Putamen (tissue), 1 donor: Measurements from ENCODE around the gene RPL7L1.
"Not testable (repeated sequence)": the region's sequence is repeated elsewhere in the genome, so short reads cannot be mapped to it uniquely, and the experiment has no call there.

ENCODE experiments used
- DNase-seq: peaks from one replicate; pipeline ENCODE4 v3.0.0-alpha.2; 2016; ENCODE audit warnings: low spot score

The RPL7L1 gene

GRCh38 chr6:42879372-42880239, at the start of gene RPL7L1:
RPL7L1 (plus strand) TSS chr6:42879616; CDS start chr6:42879911, 295 bp downstream.
- DNase-seq: peak; percentile 95

- DNase-seq: no peak
Observed at GRCh38 chr6:42831237-42831636, 48.2 kb upstream of the RPL7L1 start.

DNA sequence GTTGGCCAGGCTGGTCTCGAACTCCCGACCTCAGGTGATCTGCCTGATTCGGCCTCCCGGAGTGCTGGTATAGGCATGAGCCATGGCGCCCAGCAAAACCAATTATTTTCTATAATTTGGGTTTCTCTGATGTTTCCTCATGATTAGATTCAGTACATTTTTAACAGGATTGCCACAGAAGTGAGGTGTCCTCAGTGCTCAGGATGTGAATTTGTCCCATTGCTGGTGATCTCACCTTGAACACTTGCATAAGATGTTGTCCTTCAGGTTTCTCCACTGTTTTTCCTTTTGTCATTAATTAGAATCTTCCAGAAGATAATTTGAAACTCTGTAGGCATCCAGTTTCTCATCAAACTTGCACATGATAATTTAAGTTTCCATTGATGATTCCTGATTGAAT, 45.4 kb upstream of the RPL7L1 start:
- no peak for DNase-seq

GRCh38 chr6:42841844-42842584, 37.4 kb upstream of the RPL7L1 start:
- peak; percentile 72 for DNase-seq

- DNase-seq: no peak
Observed at GRCh38 chr6:42845327-42845694, 34.1 kb upstream of the RPL7L1 start.

GRCh38 chr6:42846505-42846904, 32.9 kb upstream of the RPL7L1 start:
- no peak for DNase-seq

- no peak for DNase-seq
Observed at GRCh38 chr6:42848700-42849099, 30.7 kb upstream of the RPL7L1 start.

GRCh38 chr6:42851599-42851998, 27.8 kb upstream of the RPL7L1 start:
- DNase-seq: no peak

- no peak for DNase-seq
Observed at GRCh38 chr6:42860036-42860435, 19.4 kb upstream of the RPL7L1 start.

DNA sequence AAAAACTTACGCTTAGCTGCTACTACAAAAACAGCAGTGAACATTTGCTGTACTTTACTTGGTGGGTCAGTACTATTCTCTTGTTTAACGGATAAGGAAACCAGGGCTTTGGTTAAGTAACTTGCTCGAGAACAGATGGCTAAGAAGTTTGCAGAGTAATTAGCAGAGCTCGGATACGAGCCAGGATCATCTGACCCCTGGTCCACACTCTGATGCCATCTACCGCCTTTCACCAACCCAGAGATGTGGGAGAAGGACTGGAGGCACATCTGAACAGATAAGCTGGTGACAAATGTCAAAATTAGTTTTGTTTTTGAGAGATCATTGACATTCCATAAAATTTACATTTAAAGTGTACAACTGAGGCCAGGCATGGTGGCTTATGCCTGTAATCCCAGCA, 18.9 kb upstream of the RPL7L1 start:
- no peak for DNase-seq

DNA sequence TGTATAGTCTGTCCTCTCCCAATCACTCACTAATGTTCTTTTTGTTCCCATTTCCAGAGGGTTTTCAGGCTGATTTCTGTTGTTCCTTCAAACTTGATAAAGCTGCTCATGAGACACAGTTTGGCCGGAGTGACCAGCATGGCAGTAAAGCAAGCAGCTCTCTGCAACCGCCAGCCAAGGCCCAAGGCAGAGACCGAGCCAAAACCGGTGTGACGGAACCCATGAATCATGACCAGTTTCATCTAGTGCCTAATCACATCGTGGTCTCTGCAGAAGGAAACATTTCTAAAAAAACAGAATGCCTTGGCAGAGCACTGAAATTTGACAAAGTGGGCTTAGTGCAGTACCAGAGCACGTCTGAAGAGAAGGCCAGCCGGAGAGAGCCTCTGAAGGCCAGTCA, 14.8 kb upstream of the RPL7L1 start:
- no peak for DNase-seq

GRCh38 chr6:42870145-42870936, 9.1 kb upstream of the RPL7L1 start:
- no peak for DNase-seq

DNA sequence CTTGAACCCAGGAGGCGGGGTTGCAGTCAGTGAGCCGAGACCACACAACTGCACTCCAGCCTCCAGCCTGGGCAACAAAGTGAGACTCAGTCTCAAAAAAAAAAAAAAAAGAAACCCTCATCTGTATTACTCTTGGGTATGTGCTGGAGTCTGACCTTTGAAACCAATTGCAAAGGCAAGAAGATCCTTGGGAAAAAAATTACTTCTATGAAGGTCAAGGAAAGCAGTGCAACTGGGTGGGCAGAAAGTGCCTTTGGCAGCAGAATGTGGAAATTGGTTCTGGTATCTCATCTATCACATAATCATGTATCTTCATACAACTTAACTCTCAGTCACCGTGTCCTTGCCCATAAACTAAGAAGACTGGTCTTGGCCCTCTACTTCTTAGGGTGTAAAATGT, 7.7 kb upstream of the RPL7L1 start:
- DNase-seq: no peak

- no peak for DNase-seq
Observed at GRCh38 chr6:42873313-42873712, 6.1 kb upstream of the RPL7L1 start.

DNA sequence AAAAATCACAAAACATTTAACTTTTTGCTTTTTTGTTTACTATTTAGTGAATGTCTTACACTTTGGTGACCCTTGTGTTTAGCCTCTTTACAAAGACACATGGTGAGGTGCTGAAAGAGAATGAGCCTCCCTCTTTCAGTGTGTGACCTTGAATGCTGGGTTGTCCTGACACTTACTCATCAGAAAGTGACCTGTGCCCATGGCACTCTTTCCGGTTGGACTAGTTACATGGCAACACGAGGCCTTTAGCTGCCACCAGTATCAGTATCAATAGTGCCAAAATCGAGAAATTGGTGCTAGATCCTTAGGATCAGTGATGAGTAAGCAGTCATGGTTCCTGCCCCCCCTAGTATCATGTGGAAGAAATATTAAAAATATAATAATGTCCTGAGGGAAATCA, 1.7 kb upstream of the RPL7L1 start:
- no peak for DNase-seq

DNA sequence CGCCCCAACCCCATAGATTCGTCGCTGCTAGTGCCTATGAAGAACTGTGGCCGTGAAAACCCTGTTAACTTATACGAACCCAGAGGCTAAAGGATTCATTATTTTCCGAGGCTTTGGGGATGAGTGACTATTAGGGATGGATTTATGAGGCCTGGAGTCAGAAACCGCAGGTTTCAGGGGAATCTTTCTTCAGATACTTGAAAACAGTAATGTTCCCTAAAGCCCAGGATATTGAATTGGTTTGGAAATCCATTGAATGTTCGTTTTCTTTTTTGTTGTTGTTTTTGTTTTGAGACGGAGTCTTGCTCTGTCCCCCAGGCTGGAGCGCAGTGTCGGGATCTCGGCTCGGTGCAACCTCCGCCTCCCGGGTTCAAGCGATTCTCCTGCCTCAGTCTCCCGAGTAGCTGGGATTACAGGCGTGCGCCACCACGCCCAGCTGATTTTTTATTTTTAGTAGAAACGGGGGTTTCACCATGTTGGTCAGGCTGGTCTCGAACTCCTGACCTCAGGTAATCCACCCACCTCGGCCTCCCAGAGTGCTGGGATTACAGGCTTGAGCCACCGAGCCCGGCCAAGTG, 913 bp downstream of the RPL7L1 start:
- DNase-seq: not testable (repeated sequence)

GRCh38 chr6:42880871-42881270, 1.5 kb downstream of the RPL7L1 start:
- DNase-seq: not testable (repeated sequence)

DNA sequence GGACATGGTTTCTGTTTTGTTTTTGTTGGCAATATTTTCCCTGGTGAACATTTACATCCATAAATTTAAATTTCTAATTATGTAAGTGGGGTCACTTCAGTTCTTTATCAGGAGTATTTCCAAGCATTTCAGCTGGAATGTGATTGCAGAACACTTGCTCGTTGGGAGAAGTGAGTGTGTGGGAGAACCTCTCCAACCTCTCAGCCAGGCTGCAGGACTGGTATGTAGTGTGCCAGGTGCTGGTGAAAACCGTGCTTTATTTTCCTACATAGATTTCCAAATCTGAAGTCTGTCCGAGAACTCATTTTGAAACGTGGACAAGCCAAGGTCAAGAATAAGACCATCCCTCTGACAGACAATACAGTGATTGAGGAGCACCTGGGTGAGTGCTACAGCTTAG, 6.3 kb downstream of the RPL7L1 start:
- DNase-seq: no peak

GRCh38 chr6:42888201-42888600, 8.8 kb downstream of the RPL7L1 start:
- DNase-seq: not testable (repeated sequence)

DNA sequence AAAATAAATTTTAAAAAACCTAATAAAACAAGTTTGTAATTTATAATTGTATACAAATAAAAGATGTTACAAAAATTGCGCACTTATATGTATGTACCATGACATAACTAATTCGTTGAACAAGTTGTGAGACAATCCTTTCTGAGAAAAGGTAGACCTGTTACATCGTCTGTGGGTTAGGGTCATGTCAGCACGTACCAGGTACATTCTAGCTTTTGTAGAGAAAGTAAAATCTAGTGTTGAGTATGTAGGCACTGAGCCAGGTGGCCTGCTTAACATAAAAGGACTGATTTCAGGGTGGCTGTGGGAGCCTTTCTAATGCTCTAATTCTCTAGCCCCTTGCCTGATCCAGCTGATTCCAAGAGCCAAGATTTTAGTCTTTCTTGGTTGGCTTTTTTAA, 10.4 kb downstream of the RPL7L1 start:
- DNase-seq: no peak

DNA sequence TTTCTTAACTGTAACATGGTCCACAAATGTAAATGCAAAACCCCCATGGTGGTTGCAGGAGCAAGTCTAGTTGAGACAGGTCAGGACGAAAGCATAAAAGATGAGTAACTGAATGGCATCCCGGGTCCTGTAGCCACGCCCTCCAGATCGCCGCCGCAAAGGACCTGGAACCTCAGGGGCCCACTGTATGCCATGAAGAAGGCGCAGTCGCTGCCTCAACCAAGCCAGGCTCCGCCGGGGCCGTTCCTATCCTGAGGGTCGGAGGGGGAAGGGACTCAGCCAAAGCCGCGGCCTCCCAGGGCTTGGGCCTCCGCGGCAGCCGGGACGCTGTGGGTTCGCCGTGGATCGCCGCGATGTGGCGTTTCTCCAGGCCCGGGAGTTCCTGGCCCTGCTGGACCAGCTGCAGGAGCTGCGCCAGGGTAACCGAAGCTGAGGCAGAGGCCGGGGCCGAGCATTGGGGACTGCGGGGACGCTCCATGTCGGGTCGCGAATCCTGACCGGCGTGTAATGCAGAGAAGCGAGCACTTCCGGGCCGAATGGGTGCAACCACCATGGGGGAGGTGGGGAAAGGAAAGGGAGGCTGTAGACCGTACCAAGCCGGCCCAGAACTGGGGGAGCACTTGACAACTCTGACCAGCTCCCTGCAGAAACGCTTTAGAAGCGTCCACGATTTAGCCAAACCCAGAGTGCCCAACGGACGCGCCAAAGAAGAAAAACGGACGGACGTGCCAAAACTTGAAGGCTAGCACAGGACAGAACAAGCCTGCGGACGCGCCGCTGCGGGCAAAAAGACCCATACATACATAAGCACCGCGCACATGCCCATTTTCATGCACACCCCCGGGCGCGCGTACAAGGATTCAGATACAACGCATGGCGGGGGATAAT, 11.1 kb downstream of the RPL7L1 start:
- DNase-seq: peak; percentile 94
